MM.1S (cell line): Measurements from ENCODE around the gene ETHE1.

ENCODE experiments used
- CTCF ChIP-seq: fragments of 300-600 bp; sonication (generic); IDR thresholded peaks from 2 replicates; pipeline ENCODE4 v1.5.1; 2016; ENCODE audit warnings: antibody characterized with exemption, low read length, mixed read lengths
- EZH2 ChIP-seq: fragments of 300-600 bp; sonication (generic); optimal IDR thresholded peaks from 2 replicates; pipeline ENCODE3; 2017; ENCODE audit warnings: low read depth, mild to moderate bottlenecking, antibody characterized with exemption, low read length, mixed read lengths

GRCh38 chr19:43486412-43486811 lies 40.6 kb downstream of the ETHE1 start:
- no peak for TF ChIP-seq CTCF
- TF ChIP-seq EZH2 = no peak
